B cell (primary cell): ENCODE results near the gene MICU1. TPM values are rescaled to one million over a fixed set of nuclear protein-coding genes. Genes with fewer than 3 reads are reported as not detected.

Source experiments
- ATAC-seq: fragments of 200-7000 bp; cut with Tn5 transposase; one replicate; pipeline ENCODE4 v1.10.0; 2021; ENCODE audit warnings: low read depth, mild to moderate bottlenecking, moderate number of reproducible peaks, moderate library complexity
- CTCF ChIA-PET: fragments of 350-600 bp; sonication (Branson Sonifier 250); formaldehyde crosslinking; loops from one replicate; lab custom pipeline; 2021; ENCODE audit warnings: antibody characterized with exemption, inconsistent platforms; lab: Charles Lee
- POLR2A ChIA-PET: fragments of 350-600 bp; sonication (Branson Sonifier 250); formaldehyde crosslinking; loops from one replicate; lab custom pipeline; 2021; ENCODE audit warnings: antibody characterized with exemption; lab: Charles Lee
- DNase-seq: peaks from one replicate; pipeline ENCODE4 v3.0.0; 2013
- H2AFZ ChIP-seq: 2 replicates; pipeline ENCODE4 v1.6.1; 2012; ENCODE audit warnings: mild to moderate bottlenecking, low read depth, low read length; ENCODE audit not compliant: insufficient read depth, poor library complexity, severe bottlenecking
- H3K27ac ChIP-seq, 2 donors: 1 replicate in 1 of 2; 2 replicates in 1 of 2; pipeline ENCODE4 v1.5.1; 2012 to 2013; ENCODE audit warnings: low read length in 2 of 2, mild to moderate bottlenecking in 2 of 2, moderate library complexity in 1 of 2
- H3K27me3 ChIP-seq, 4 experiments: fragments of 200-600 bp in 1 of 4; sonication (generic) in 1 of 4; replicated peaks in 1 of 4; 1 replicate in 2 of 4; 2 replicates in 2 of 4; pipeline versions ENCODE4 v1.6.1 to v1.7.0; 2013 to 2016; ENCODE audit warnings: low read length in 3 of 4, mild to moderate bottlenecking in 2 of 4, mixed read lengths in 1 of 4, moderate library complexity in 1 of 4; ENCODE audit not compliant: insufficient read depth in 4 of 4, control insufficient read depth in 3 of 4; ENCODE audit errors: control extremely low read depth in 1 of 4
- H3K36me3 ChIP-seq, 2 experiments: replicated peaks in 1 of 2; 1 replicate in 1 of 2; 2 replicates in 1 of 2; pipeline versions ENCODE4 v1.6.1 to v1.7.1; 2013; ENCODE audit warnings: low read length in 1 of 2; ENCODE audit not compliant: insufficient read depth in 2 of 2, control insufficient read depth in 1 of 2; ENCODE audit errors: control extremely low read depth in 1 of 2, extremely low read depth in 1 of 2
- H3K4me1 ChIP-seq, 2 donors: fragments of 200-600 bp in 1 of 2; sonication (generic) in 1 of 2; 1 replicate in 1 of 2; 2 replicates in 1 of 2; pipeline versions ENCODE4 v1.5.1 to v1.6.1; 2013 to 2017; ENCODE audit warnings: low read length in 2 of 2; ENCODE audit not compliant: control insufficient read depth in 2 of 2, insufficient read depth in 2 of 2
- H3K4me2 ChIP-seq: replicated peaks from 2 replicates; pipeline ENCODE3; 2012; ENCODE audit warnings: mild to moderate bottlenecking, low read depth, low read length; ENCODE audit not compliant: poor library complexity, severe bottlenecking
- H3K4me3 ChIP-seq, 5 experiments: fragments of 200-600 bp in 1 of 5; sonication (generic) in 1 of 5; 1 replicate in 3 of 5; 2 replicates in 2 of 5; pipeline versions ENCODE4 v1.5.1 to v1.7.0; 2011 to 2016; ENCODE audit warnings: low read length in 4 of 5, mild to moderate bottlenecking in 4 of 5, low read depth in 2 of 5, control low read depth in 1 of 5, moderate library complexity in 1 of 5; ENCODE audit not compliant: insufficient read depth in 1 of 5; ENCODE audit errors: control extremely low read depth in 1 of 5, extremely low read depth in 1 of 5
- H3K79me2 ChIP-seq: fragments of 200-600 bp; sonication (generic); one replicate; pipeline ENCODE4 v1.6.0; 2016; ENCODE audit warnings: low read length; ENCODE audit not compliant: control insufficient read depth, insufficient read depth
- H3K9ac ChIP-seq: fragments of 200-600 bp; sonication (generic); 2 replicates; pipeline ENCODE4 v1.6.1; 2017; ENCODE audit warnings: mild to moderate bottlenecking, low read length, moderate library complexity
- H3K9me3 ChIP-seq, 3 donors: one replicate each; pipeline versions ENCODE4 v1.6.1 to v1.7.1; 2013; ENCODE audit warnings: low read length in 2 of 3; ENCODE audit not compliant: control insufficient read depth in 2 of 3, insufficient read depth in 1 of 3; ENCODE audit errors: control extremely low read depth in 1 of 3
- H4K20me1 ChIP-seq: 2 replicates; pipeline ENCODE4 v1.6.0; 2012; ENCODE audit warnings: mild to moderate bottlenecking, low read length; ENCODE audit not compliant: insufficient read depth, control insufficient read depth, poor library complexity, severe bottlenecking
- H3K27ac Mint-ChIP-seq: one replicate; pipeline ENCODE4 v1.8.0; 2021; ENCODE audit warnings: mixed read lengths
- H3K27me3 Mint-ChIP-seq: one replicate; pipeline ENCODE4 v1.8.0; 2021; ENCODE audit warnings: mixed read lengths
- H3K4me1 Mint-ChIP-seq: one replicate; pipeline ENCODE4 v1.8.0; 2021; ENCODE audit warnings: mixed read lengths
- H3K4me3 Mint-ChIP-seq: one replicate; pipeline ENCODE4 v1.8.0; 2021; ENCODE audit warnings: mixed read lengths
- H3K9me3 Mint-ChIP-seq: one replicate; pipeline ENCODE4 v1.8.0; 2022; ENCODE audit warnings: mixed read lengths; ENCODE audit not compliant: insufficient read depth
- CTCF ChIP-seq: fragments of 200-600 bp; IDR thresholded peaks from one replicate; pipeline ENCODE4 v1.8.0; 2022; ENCODE audit warnings: antibody characterized with exemption, mild to moderate bottlenecking
- EZH2 ChIP-seq: IDR thresholded peaks from 2 replicates; pipeline ENCODE4 v1.6.1; 2012; ENCODE audit warnings: borderline replicate concordance, low read depth, mild to moderate bottlenecking, moderate library complexity, low read length; ENCODE audit not compliant: insufficient read depth, poor library complexity, severe bottlenecking
- WGBS: methylation state at CpG from one replicate; pipeline ENCODE4 v1.1.5; 2013; ENCODE audit warnings: missing lambda C conversion rate; ENCODE audit not compliant: insufficient coverage; 5-methylcytosine and 5-hydroxymethylcytosine counted together
- intact Hi-C: fragments of 100-400 bp; cut with micrococcal nuclease; formaldehyde crosslinking; loops from one replicate; pipeline ENCODE4 v1.10.0; 2022
- polyA plus RNA-seq: library from polyadenylated mRNA; depleted of rRNA; stranded (reverse); fragments of >200 nt; gene quantifications from 2 replicates; pipeline ENCODE4 v1.2.3, GENCODE V29; 2012
- total RNA-seq, 2 donors: library from RNA; stranded (reverse); fragments of 120-200 nt in 1 of 2; gene quantifications; 1 replicate in 1 of 2; 2 replicates in 1 of 2; pipeline versions ENCODE4 v1.2.3 to v1.2.4, GENCODE V29; 2013 to 2022

Gene MICU1
- total and polyA plus RNA-seq, 2 donors (not counting 1 experiment from before 2014, with no cell fraction given), result 12.0 to 34.7 TPM

GRCh38 chr10:72484521-72484920, 141.4 kb downstream of the MICU1 start:
- ATAC-seq (no peak), DNase-seq (no peak)
- no peaks in the 10 kb centered on the region for H4K20me1 ChIP-seq
- no peak overlapping the region for H2AFZ ChIP-seq
- H3K27me3 ChIP-seq, result no peaks in the 10 kb centered on the region
- WGBS, result no CpG with 5 or more reads among the region's 3 CpGs
- TF ChIP-seq EZH2 (no peak), CTCF (no peak)
- Mint-ChIP-seq H3K9me3 (no peaks in the 10 kb centered on the region), H3K4me1 (no peaks in the 10 kb centered on the region), H3K4me3 (no peak overlapping the region), H3K27me3 (no peaks in the 10 kb centered on the region), H3K27ac (no peak overlapping the region)
- no peak overlapping the region for H3K4me2 ChIP-seq
- H3K4me3 ChIP-seq, result no peak overlapping the region
- intact Hi-C loops, result no loop called here
- H3K4me1 ChIP-seq, result no peaks in the 10 kb centered on the region
- H3K36me3 ChIP-seq, result no peaks in the 10 kb centered on the region
- H3K9ac ChIP-seq, result no peak overlapping the region
- H3K27ac ChIP-seq, result no peak overlapping the region
- ChIA-PET CTCF (no interaction called here), POLR2A (no interaction called here)
- H3K9me3 ChIP-seq, result no peaks in the 10 kb centered on the region
- H3K79me2 ChIP-seq, result no peaks in the 10 kb centered on the region

GRCh38 chr10:72483471-72483870, 142.4 kb downstream of the MICU1 start:
- ATAC-seq (no peak), DNase-seq (no peak)
- Mint-ChIP-seq H3K27me3 (no peaks in the 10 kb centered on the region), H3K27ac (no peak overlapping the region), H3K9me3 (no peaks in the 10 kb centered on the region), H3K4me3 (no peak overlapping the region), H3K4me1 (no peaks in the 10 kb centered on the region)
- intact Hi-C loops, result no loop called here
- Histone ChIP-seq H3K9ac (no peak overlapping the region), H3K4me2 (no peak overlapping the region), H3K9me3 (no peaks in the 10 kb centered on the region), H3K79me2 (no peaks in the 10 kb centered on the region), H3K27me3 (no peaks in the 10 kb centered on the region), H3K36me3 (no peaks in the 10 kb centered on the region), H3K27ac (no peak overlapping the region), H2AFZ (no peak overlapping the region), H3K4me1 (no peaks in the 10 kb centered on the region), H3K4me3 (no peak overlapping the region), H4K20me1 (no peaks in the 10 kb centered on the region)
- 97% methylated on average over 5 of the region's 6 CpGs for WGBS
- POLR2A ChIA-PET, result no interaction called here
- TF ChIP-seq CTCF (no peak), EZH2 (no peak)
- CTCF ChIA-PET, result interaction anchor here (0.7 kb wide), 1 partner anchor 594 kb away, joined by 4 read pairs; no protein-coding TSS in a partner anchor
